Measurements from ENCODE around the gene POGLUT2.
"Not testable (repeated sequence)": the region's sequence is repeated elsewhere in the genome, so short reads cannot be mapped to it uniquely, and the experiment has no call there.

POGLUT2 gene

DNA sequence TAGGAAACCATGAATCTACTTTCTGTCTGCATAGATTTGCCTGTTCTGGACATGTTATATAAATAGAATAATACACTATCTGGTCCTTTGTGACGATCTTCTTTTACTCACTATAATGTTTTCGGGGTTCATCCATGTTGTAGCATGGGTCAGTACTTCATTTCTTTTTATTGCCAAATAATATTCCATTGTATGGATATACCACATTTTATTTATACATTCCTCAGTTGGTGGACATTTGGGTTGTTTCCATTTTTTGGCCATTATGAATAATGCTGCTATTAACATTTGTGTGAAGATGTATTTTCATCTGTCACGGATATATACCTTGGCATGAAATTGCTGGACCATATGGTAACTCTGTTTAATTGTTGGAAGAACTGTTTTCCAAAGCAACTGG lies 6.9 kb upstream of the POGLUT2 start:
- no peak for DNase-seq (ENCODE audit: low read depth)

DNA sequence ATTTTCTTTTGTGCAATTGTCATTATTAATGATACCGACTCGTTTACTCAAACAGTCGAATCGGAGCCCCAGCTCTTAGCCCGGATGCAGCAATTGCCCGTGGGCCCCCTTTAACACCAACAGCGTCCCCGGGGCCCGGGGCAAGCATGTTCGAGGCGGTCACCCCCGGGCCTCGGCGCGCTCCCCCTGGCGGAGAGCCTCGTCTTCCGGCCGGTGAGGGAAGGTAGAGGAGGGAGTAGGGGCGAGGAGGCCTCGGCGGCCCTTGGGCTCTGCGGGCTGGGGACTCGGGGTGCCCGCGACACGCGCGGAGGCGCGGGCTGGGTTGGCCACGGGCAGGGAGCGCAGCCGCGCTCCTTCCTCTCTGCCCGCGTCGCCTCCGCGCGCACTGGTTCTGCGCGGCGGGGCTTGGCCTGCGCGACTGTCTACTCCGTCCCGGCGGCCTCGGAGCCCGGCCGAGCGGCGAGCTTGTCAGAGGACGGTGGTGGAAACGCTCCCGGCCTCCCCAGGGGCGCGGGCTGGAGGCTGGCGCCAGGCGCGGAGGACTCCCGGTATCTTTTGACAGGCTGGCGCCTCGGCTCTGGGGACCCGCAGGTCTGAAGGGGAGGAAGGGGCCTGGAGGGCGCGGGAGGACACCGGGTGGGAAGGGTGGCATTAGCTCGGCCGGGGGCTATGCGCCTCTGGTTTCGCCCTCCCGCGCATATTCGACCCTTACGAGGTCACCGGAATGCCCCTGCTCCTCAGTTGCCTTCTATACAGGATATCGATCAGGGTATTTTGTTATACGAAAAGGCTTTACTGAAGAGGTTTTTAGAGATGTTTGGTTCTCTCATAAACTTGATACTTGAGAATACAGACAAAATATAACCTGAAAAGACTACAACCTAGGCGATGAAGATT lies 1.6 kb upstream of the POGLUT2 start:
- DNase-seq (ENCODE audit: low read depth), result peak; percentile 85

DNA sequence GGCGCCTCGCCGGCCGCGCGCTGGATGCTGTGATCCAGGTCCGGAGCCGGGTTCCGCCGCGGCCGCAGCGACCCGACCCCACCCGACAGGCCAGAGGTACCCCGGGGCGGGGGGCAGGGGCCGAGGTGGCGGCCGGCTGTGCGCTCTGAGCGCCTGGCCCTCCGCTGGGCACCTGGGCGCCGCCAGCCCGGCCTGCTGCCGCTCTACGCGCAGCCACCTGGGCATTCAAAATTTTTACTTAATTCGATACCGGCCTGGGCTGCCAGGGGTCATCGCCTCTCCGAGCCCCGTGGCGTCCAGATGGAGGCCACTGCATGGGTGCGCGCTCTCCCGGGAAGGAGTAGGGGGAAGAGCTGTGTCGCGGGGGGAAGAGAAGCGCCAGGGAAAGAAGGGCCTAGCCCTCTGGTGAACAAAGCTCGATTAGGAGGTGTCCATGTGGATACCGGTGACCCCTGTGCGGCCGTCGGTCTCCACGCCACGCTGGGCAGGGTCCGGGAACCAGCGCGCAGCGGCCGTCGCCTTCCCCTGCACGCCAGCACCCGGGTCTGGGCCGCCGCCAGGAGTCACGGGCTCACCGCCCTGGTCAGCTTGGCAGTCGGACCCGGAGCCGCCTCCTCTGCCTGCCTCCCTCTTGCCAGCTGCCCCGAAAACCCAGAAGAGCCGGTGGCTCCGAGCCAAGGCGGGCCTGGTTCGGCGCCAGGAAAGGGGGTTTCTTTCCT lies 809 bp upstream of the POGLUT2 start:
- peak; percentile 51 for DNase-seq (ENCODE audit: low read depth)

DNA sequence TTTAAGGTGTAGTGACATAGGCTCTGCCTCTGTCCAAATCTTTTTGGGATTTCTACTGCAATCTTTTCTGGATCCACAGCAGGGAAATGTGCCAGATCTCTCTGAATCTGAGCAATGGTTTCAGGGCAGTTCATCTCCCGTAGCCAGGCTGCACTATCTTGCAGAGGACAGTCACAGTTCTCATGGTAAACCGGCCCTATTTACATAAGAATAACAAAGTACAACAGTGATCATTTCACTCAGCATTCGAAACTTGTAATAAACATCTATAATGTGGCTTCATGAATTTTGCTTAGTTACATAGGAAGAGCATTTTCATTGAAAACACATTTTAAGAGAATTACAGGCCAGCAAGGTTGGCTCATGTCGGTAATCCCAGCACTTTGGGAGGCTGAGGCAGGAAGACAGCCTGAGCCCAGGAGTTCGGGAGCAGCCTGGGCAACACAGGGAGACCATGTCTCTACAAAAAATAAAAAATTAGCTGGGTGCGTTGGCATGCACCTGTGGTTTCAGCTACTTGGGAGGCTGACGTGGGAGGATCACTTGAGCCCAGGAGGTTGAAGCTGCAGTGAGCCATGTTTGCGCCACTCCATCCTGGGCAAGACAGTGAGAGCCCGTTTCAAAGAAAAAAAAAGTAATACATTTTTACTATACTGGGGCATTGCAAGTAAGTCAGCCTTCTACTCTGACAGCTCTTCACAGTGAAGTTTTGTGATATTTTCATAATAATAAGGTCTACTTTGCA lies 5.0 kb downstream of the POGLUT2 start:
- no peak for DNase-seq (ENCODE audit: low read depth)

DNA sequence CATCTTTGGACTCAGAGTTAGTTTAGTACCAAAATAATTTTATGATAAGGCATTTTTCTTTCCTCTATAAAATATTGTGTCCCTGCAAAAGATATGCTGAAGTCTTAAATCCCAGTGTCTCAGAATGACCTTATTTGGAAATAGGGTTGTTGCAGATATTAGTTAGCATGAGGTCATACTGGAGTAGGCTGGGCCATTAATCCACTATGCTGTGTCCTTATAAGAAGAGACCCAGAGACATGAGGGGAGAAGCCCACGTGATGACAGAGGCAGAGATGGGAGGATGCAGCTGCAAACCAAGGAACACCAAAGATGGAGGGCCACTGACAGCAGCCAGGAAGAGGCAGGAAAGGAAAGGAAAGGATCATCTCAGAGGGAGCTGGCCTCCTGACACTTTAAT lies 6.4 kb downstream of the POGLUT2 start:
- no peak for DNase-seq (ENCODE audit: low read depth)

DNA sequence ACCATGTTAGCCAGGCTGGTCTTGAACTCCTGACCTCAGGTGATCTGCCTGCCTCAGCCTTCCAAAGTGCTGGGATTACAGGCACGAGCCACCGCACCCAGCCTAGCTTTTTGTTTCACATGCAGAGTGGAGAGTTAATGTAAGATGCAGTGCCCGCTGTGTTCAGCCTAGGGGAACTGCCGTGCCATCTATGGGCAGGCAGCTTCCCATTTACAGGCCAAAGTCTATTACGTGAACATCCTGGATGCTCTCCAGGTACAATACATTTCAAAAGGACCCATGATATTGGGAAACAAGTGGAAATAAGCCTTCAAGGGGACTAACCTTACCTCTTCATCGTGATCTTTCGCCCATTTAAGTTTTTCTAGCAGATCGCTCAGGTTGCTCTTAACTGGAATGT lies 10.1 kb downstream of the POGLUT2 start:
- DNase-seq (ENCODE audit: low read depth), result no peak

DNA sequence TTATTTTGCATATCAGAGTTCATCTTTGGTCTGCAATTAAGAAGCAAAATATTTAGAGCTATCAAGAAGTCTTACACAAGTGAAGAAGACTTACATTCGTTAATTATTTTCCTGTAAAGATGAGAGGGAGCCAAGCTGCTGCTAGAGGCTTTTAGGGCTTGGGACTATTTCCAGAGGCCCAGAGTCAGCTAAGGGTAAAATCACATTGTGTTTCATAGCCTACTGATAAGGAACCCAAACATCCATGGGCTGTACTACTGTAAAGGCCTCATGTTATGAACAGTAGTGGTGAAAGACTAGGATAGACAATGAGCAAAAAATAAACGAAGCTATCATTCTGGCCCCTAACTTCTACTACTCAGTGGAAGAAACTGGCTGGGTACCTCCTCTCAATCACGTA lies 14.3 kb downstream of the POGLUT2 start:
- no peak for DNase-seq (ENCODE audit: low read depth)

DNA sequence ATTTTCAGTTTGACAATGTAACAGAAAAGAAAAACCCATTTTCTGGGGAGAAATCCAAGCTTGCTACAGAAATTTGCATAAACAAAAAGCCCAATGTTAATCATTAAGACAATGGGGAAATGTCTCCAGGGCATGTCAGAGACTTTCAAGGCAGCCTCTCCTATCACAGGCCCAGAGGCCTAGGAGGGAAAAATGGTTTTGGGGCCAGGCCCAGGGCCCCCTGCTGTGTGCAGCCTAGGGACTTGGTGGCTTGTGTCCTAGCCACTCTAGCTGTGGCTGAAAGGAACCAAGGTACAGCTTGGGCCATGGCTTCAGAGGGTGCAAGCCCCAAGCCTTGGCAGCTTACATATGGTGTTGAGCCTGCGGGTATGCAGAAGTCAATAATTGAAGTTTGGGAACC lies 17.2 kb downstream of the POGLUT2 start:
- no peak for DNase-seq (ENCODE audit: low read depth)

DNA sequence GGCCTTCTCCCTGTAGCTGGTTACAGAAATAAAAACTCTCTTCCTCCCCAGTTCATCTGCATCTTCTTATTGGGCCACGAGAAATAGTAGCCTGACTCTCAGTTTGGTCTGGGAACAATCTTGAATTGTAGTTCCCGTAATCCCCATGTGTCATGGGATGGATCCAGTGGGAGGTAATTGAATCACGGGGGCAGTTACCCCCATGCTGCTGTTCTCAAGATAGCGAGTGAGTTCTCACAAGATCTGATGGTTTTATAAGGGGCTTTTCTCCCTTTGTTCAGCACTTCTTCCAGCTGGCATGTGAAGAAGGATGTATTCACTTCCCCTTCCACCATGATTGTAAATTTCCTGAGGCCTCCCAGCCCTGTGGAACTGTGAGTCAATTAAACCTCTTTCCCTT lies 18.1 kb downstream of the POGLUT2 start:
- DNase-seq (ENCODE audit: low read depth), result not testable (repeated sequence)

DNA sequence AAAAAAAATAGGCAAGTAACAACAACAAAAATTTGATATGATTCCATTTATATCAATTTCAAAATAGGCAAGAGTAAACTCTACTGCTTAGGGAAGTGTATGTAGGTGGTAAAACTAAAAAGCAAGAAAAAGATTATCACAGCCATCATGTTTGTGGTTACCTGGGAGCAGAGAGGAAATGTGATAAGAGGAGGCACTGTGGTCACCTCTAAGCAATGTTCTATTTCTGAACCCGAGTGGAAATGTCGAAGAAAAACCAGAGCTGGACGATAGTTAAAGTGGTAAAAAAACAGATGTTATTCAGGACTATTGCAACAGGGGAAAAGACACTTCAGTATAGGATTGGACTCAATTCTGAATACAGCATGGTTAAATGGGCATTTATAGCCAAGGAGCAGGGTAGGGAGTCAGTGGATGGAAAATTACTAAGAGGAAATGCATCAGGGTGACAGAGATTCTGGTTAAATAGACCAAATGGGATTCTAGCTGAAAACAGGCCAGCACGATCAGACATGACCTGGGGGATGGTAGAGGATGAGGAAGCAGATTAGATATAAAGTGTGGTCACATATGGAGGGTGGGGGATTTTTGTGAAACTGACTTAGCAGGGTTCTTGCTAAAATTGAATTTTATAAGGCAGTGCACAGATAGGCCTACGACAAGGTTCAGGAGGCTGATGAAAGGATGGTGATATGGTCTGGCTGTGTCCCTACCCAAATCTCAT lies 19.2 kb downstream of the POGLUT2 start:
- no peak for DNase-seq (ENCODE audit: low read depth)

DNA sequence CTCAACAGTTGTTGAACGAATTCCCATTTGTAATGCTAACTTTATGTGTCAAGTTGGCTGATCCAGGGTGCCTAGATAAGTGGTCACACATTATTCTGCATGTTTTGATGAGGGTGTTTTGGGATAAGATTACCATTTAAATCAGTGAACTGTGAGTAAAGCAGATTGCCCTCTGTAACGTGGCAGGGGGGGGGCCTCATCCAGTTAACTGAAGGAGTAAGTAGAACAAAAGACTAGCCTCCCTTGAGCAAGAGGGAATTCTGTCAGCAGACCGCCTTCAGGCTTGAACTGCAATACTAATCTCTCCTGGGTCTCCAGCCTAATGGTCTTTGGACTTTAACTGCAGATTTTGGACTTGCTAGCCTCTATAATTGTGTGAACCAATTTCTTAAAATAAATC lies 21.0 kb downstream of the POGLUT2 start:
- DNase-seq (ENCODE audit: low read depth), result no peak

DNA sequence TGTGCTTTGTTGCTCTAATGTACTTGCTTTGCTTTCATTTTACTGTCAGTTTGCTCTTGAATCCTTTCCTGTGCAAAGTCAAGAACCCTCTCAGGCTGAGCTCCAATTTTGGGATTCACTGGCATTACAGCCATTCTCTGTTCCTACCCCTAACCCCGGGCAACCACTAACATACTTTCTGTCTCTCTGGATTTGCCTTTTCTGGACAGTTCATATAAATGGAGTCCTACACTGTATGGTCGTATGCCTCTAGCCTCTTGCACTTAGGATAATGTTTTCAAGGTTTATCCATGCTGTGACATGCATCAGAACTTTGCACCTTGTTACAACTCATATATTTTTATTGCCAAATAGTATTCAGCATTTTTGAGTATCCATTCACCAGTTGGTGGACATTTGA lies 22.5 kb downstream of the POGLUT2 start:
- no peak for DNase-seq (ENCODE audit: low read depth)

DNA sequence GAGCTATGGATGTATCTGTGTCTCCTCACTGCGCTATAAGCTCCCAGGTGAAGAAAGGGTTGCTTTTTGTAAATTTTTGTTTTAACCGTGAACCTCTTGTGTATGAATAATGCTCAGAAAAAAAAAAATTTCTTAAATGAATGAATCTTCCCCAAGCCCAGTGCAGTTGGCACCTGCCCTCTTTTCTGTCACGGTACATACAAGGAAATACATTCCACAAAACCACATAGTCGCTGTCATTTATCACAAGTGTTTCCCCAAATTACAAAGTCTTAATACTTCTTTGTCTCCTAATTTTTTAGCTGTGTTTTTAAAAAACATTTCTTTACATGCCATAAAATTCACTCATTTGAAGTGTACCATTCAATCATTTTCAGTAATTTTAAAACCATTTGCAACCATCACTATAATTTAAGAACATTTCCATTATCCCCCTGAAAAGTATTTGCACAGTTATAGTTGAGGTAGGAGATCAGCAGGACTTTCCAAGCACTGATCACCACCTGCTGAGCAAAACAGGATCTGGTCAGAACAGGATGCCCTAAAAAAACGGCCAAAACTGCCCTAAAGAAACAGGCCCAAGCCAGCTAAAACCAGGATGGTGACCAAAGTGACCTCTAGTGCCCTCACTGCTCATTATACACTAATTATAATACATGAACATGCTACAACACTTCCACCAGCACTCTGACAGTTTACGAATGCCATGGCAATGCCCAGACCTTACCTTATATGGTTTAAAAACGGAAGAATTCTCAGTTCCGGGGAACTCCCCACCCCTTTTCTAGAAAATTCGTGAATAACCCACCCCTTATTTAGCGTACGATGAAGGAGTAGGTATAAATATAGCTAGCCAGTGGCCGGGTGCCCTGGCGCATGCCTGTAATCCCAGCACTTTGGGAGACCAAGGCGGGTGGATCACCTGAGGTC lies 23.9 kb downstream of the POGLUT2 start:
- no peak for DNase-seq (ENCODE audit: low read depth)

DNA sequence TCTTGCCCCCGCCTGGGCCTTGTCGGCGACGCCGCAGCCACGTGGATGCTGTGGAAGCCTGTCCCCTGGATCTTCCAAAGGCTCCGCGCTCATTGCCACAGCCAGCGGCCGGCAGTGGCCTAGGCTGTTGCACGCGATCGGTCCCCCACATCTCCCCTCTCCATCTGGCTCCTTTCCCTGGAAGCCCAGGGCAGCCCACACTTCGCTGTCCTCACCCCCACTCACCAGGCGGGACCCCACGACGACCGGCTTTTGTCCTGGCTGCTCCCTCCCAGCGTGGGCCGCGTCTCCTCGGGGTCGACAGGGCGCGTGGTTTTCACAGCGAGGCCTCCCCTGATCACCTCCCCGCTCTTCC lies 24.6 kb downstream of the POGLUT2 start:
- no peak for DNase-seq (ENCODE audit: low read depth)

DNA sequence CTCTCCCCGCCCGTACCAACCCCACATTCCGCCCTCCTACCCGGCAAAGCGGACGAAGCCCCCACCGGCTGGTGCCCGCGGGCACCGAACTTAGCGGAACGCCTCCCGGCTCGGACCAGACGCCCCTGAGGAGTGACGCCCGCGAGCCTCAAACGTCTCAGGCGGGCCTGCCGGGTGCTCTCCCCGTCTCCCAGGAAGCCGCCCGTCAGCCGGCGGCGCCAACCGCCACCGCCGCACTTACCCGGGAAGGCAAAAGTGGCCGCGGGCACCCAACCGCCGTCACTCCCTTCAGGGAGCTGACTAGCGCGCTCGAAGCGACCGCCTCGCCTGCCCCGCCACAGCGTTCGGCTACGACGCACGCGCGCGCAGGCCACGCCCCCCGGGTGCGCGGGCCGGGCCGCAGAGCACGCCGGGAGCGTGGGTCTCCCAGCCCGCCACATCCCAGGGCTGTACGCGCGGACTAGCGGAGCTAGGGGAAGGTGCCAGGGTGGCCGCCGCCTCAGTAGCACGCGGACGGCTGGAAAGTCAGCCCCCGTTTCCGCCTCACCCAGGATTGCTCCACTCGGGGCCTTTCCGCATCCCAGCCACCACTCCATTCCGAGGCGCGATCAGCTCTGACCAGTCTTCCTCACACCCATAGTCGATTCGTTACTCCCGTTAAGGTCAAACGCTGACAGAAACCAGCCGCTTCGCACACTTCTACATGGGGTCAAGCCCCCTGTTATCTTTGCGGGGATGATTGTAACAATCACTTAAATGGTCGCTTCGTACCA lies 25.1 kb downstream of the POGLUT2 start, which contains the start of gene TEX30:
Gene TEX30 (minus strand): TSS at position 346 of the 773 bp plus-strand sequence. CDS start 3,760 bp downstream, outside the sequence.
- peak; percentile 87 for DNase-seq (ENCODE audit: low read depth)

DNA sequence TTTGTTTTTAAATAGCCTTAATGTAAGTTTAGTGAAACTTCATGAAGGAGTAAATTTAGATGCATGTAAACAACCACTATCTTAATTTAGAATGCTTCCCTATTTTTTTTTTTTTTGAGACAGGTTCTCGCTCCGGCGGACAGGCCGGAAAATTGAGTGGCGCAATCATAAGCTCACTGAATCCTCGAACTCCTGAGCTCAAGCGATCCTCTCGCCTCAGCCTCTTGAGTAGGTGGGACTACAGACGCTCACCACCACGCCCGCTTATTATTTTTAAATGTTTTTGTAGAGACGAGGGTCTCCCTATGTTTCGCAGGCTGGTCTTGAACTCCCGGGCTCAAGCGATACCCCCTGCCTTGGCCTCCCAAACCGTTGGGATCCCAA lies 26.7 kb downstream of the POGLUT2 start:
- DNase-seq (ENCODE audit: low read depth), result no peak

DNA sequence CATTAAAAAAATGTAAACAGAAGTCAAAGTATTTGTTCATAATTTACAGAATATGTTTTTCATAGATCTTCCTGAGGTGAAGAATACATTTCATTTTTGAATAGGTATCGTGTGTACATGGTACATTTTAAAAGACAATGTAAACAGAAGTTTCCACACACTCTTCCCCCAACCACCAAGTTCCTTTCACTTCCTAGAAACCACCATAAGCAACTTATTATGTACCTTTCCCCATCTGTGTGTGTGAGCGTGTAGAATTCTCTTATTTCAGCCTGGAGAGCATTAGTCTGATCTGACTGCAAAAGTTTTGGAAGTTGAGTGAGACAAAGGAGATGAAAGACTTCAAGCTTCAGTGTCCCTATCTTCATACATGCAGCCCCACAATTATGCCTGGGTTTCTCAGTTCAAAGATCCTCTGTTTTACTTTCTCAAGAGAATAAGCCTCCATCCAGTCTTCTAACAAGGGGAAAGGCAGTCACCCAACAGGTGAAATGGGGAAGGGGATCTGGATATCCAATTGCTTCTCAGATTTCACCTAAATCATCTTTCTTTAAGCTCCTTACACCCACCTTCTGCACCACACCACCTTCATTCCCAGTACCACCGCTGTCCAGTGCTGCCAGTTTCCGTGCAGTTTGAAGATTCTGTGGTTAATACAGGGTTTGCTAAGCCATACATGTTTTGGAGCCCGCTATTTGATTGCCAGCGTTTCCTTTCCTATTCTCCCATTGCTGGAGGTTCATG lies 27.3 kb downstream of the POGLUT2 start:
- DNase-seq (ENCODE audit: low read depth), result no peak

DNA sequence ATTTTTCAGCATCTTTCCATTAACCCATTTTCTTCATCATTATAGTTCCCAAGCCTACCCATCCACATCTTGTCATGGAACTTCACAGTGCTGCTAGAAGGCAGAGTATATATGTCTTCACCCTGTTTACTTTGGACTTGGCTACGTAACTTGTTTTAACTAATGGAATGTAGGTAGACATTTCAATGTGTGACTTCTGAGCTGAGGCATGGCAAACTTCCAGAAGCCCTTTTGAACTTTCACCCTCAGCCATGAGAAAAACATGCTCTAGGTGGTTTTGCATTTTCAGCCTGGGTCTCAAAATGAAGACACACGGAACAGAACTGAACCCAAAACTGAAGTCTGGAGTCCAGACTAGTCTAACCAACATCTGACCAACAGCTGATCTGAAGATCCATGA lies 28.3 kb downstream of the POGLUT2 start:
- DNase-seq (ENCODE audit: low read depth), result no peak

DNA sequence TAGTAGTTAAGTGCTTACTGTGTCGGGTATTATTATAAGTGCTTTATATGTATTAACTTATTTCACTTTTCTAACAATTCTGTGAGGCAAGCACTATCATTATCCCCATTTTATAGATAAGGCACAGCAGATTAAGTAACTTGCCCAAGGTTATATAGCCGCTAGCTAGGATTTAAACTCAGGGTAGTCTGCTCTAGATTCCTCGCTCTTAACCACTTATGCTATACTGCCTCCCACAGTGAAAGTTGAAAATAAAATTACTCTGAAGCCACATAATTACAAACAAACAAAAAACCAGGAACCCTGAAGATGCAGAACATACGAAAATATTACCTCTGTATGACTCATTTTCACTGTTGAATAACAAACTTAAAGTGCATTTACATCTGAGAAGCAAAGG lies 29.1 kb downstream of the POGLUT2 start:
- DNase-seq (ENCODE audit: low read depth), result peak; percentile 17
